GM12878 (cell line): Measurements from ENCODE around the gene LZIC. TPM values are rescaled to one million over a fixed set of nuclear protein-coding genes. Genes with fewer than 3 reads are reported as not detected.

ENCODE experiments used
- ATAC-seq: fragments of 200-7000 bp; cut with Tn5 transposase; 3 replicates; pipeline ENCODE4 v1.9.1; 2020; ENCODE audit warnings: mild to moderate bottlenecking, moderate library complexity
- BruUV-seq: library from RNA; stranded (reverse); fragments of 400-500 nt; replicated peaks from 2 replicates; lab custom pipeline; 2021; lab: Mats Ljungman, UMichigan
- CTCF ChIA-PET: fragments of 300-600 bp; sonication (Branson Sonifier 250); formaldehyde crosslinking; extraction: SDS; loops from one replicate; lab custom pipeline; 2021; ENCODE audit warnings: inconsistent platforms; lab: Yijun Ruan, JAX
- POLR2A ChIA-PET: fragments of 350-600 bp; formaldehyde crosslinking; extraction: SDS; loops from one replicate; lab custom pipeline; 2021; ENCODE audit warnings: inconsistent platforms; lab: Charles Lee
- RAD21 ChIA-PET: fragments of 300-600 bp; sonication (Branson Sonifier 250); formaldehyde crosslinking; loops from one replicate; lab custom pipeline; 2023; ENCODE audit warnings: antibody characterized with exemption; ENCODE audit not compliant: unreplicated experiment; lab: Charles Lee
- SMC1A ChIA-PET: fragments of 300-600 bp; sonication (Branson Sonifier 250); formaldehyde crosslinking; loops from one replicate; lab custom pipeline; 2023; ENCODE audit not compliant: unreplicated experiment, uncharacterized antibody; lab: Charles Lee
- DNase-seq: peaks from one replicate; pipeline ENCODE4 v3.0.0-alpha.2; 2011; ENCODE audit warnings: low read depth, low spot score
- FAIRE-seq: peaks from 3 replicates; lab custom pipeline; 2011; peaks lifted over from hg19 to GRCh38; lab: Jason Lieb, UNC
- H2AFZ ChIP-seq: 2 replicates; pipeline ENCODE4 v1.6.0; 2011; ENCODE audit warnings: low read depth, low read length, control low read depth; ENCODE audit not compliant: control insufficient read depth
- H3K27ac ChIP-seq: 2 replicates; pipeline ENCODE4 v1.5.1; 2011; ENCODE audit warnings: control low read depth; ENCODE audit not compliant: control insufficient read depth, insufficient read depth
- H3K27me3 ChIP-seq, 2 experiments: replicated peaks in 1 of 2; 2 replicates each; pipeline versions ENCODE4 v1.6.0 to v1.6.1; 2011; ENCODE audit warnings: low read length in 1 of 2; ENCODE audit not compliant: control insufficient read depth in 2 of 2, insufficient read depth in 2 of 2
- H3K36me3 ChIP-seq, 2 experiments: 2 replicates each; pipeline ENCODE4 v1.5.1; 2011; ENCODE audit warnings: low read length in 1 of 2; ENCODE audit not compliant: control insufficient read depth in 2 of 2, insufficient read depth in 2 of 2
- H3K4me1 ChIP-seq: 2 replicates; pipeline ENCODE4 v1.6.1; 2011; ENCODE audit warnings: mild to moderate bottlenecking, low read length, moderate library complexity, mixed read lengths; ENCODE audit not compliant: control insufficient read depth, insufficient read depth
- H3K4me2 ChIP-seq: 2 replicates; pipeline ENCODE4 v1.6.0; 2011; ENCODE audit warnings: control low read depth; ENCODE audit not compliant: control insufficient read depth, insufficient read depth
- H3K4me3 ChIP-seq: fragments of 200-600 bp; sonication (generic); 2 replicates; pipeline ENCODE4 v1.5.1; 2016
- H3K79me2 ChIP-seq: 2 replicates; pipeline ENCODE4 v1.6.0; 2011; ENCODE audit warnings: low read length; ENCODE audit not compliant: control insufficient read depth, insufficient read depth
- H3K9ac ChIP-seq: 2 replicates; pipeline ENCODE4 v1.8.0; 2011; ENCODE audit warnings: low read length, control low read depth, mixed read lengths; ENCODE audit not compliant: control insufficient read depth, insufficient read depth
- H3K9me3 ChIP-seq: replicated peaks from 3 replicates; pipeline ENCODE4 v1.5.1; 2011; ENCODE audit warnings: mild to moderate bottlenecking, low read length; ENCODE audit not compliant: control insufficient read depth, insufficient read depth
- H4K20me1 ChIP-seq: 2 replicates; pipeline ENCODE4 v1.6.0; 2011; ENCODE audit not compliant: control insufficient read depth, insufficient read depth
- BCLAF1 ChIP-seq: fragments of 450-650 bp; IDR thresholded peaks from 2 replicates; pipeline ENCODE4 v1.6.1; 2017; ENCODE audit warnings: antibody characterized with exemption, mild to moderate bottlenecking, moderate library complexity
- BRCA1 ChIP-seq: IDR thresholded peaks from 2 replicates; pipeline ENCODE4 v1.6.1; 2011; ENCODE audit warnings: low read depth, low read length, improper control_type of control experiment
- FOXK2 ChIP-seq: fragments of 450-650 bp; IDR thresholded peaks from 2 replicates; pipeline ENCODE4 v1.6.1; 2017; ENCODE audit warnings: mild to moderate bottlenecking, moderate library complexity
- IKZF2 ChIP-seq, 2 experiments: fragments of 450-650 bp; IDR thresholded peaks; 2 replicates each; pipeline ENCODE4 v1.6.1; 2017; ENCODE audit warnings: mild to moderate bottlenecking in 2 of 2, moderate library complexity in 2 of 2
- JUND ChIP-seq: IDR thresholded peaks from 2 replicates; pipeline ENCODE4 v1.6.1; 2012; ENCODE audit warnings: low read depth, mild to moderate bottlenecking, low read length, improper control_type of control experiment, moderate library complexity
- LARP7 ChIP-seq: fragments of 450-650 bp; IDR thresholded peaks from 2 replicates; pipeline ENCODE4 v1.6.1; 2017; ENCODE audit warnings: mild to moderate bottlenecking
- MXI1 ChIP-seq: fragments of 150-350 bp; IDR thresholded peaks from 2 replicates; pipeline ENCODE4 v1.6.1; 2011; ENCODE audit warnings: low read depth, mild to moderate bottlenecking, inconsistent platforms, low read length, improper control_type of control experiment
- NBN ChIP-seq: fragments of 450-650 bp; IDR thresholded peaks from 2 replicates; pipeline ENCODE4 v1.6.1; 2016
- NFIC ChIP-seq: IDR thresholded peaks from 2 replicates; pipeline ENCODE4 v1.6.1; 2012; ENCODE audit warnings: low read depth, mild to moderate bottlenecking, inconsistent platforms, low read length, moderate library complexity
- NFYB ChIP-seq: IDR thresholded peaks from 2 replicates; pipeline ENCODE4 v1.6.1; 2011; ENCODE audit warnings: low read depth, mild to moderate bottlenecking, low read length, improper control_type of control experiment, moderate library complexity; ENCODE audit not compliant: insufficient read depth
- NKRF ChIP-seq: fragments of 450-650 bp; conservative IDR thresholded peaks from 2 replicates; pipeline ENCODE4 v1.6.1; 2017; ENCODE audit warnings: mild to moderate bottlenecking, moderate library complexity
- NRF1 ChIP-seq: conservative IDR thresholded peaks from 2 replicates; pipeline ENCODE4 v1.6.1; 2011; ENCODE audit warnings: mild to moderate bottlenecking, low read depth, low read length, improper control_type of control experiment
- POLR2A ChIP-seq: IDR thresholded peaks from 2 replicates; pipeline ENCODE4 v1.6.1; 2011; ENCODE audit warnings: low read depth, mild to moderate bottlenecking, low read length
- REST ChIP-seq: IDR thresholded peaks from 2 replicates; pipeline ENCODE4 v1.6.1; 2012; ENCODE audit warnings: mild to moderate bottlenecking, low read depth, low read length
- TAF1 ChIP-seq: IDR thresholded peaks from 2 replicates; pipeline ENCODE4 v1.6.1; 2011; ENCODE audit warnings: mild to moderate bottlenecking, low read depth, low read length, borderline replicate concordance
- ZSCAN29 ChIP-seq: fragments of 450-650 bp; IDR thresholded peaks from 2 replicates; pipeline ENCODE4 v1.6.1; 2017; ENCODE audit warnings: mild to moderate bottlenecking, moderate library complexity
- WGBS: methylation state at CpG from one replicate; pipeline ENCODE4 v1.1.6; 2016; ENCODE audit warnings: low lambda C conversion rate; ENCODE audit not compliant: insufficient replicate concordance, insufficient coverage; ENCODE audit errors: missing lambda C conversion rate; 5-methylcytosine and 5-hydroxymethylcytosine counted together
- in situ Hi-C: fragments of 300-500 bp; cut with MboI; formaldehyde crosslinking; loops from 9 replicates; pipeline ENCODE4 v1.14.3; 2018; ENCODE audit warnings: mixed read lengths
- intact Hi-C: fragments of 100-400 bp; cut with micrococcal nuclease; formaldehyde crosslinking; loops from one replicate; pipeline ENCODE4 v1.14.2; 2022; ENCODE audit not compliant: unreplicated experiment
- polyA plus RNA-seq, 11 experiments: library from polyadenylated mRNA; depleted of rRNA in 4 of 11; unstranded in 6 of 11; stranded (reverse) in 5 of 11; fragments of >200 nt; fragmentation: Nextera tagmentation in 4 of 11; fragmentation: Illumina TruSeq in 1 of 11; extraction: Ambion mirVana in 4 of 11; extraction: Trizol in 1 of 11; gene quantifications; 1 replicate in 1 of 11; 2 replicates in 10 of 11; pipeline versions ENCODE4 v1.2.1 to v1.2.3, GENCODE V29; 2011 to 2016; ENCODE audit warnings: inconsistent platforms in 2 of 11, missing spikeins in 2 of 11, low read depth in 1 of 11
- total RNA-seq, 4 experiments: library from RNA; depleted of rRNA in 3 of 4; stranded (reverse); fragments of >200 nt in 3 of 4; fragmentation: Illumina TruSeq in 1 of 4; extraction: Trizol in 1 of 4; gene quantifications; 2 replicates each; pipeline versions ENCODE4 v1.2.1 to v1.2.3, GENCODE V29; 2013 to 2021

LZIC gene
- total and polyA plus RNA-seq, 10 of the 15 experiments (the other 5 are each of a cell fraction or from before 2014, with no cell fraction given), result 7.3 to 30.3 (median 17.1) TPM

- no peaks in the 10 kb centered on the region for H3K79me2 ChIP-seq
- H3K9ac ChIP-seq, result no peak overlapping the region
- intact Hi-C loops, result no loop called here
- SMC1A ChIA-PET, result interaction anchor here (0.6 to 3.6 kb wide), 4 partner anchors 9 to 86 kb away, joined by 3 to 23 read pairs (median 6); partner anchors contain the start of genes LZIC and NMNAT1
- H3K9me3 ChIP-seq, result no peaks in the 10 kb centered on the region
- RAD21 ChIA-PET, result interaction anchor here (2.4 kb wide), 1 partner anchor 10 kb away, joined by 27 read pairs; no protein-coding TSS in a partner anchor
- WGBS, result 99% methylated on average over 4 of the region's 4 CpGs
- BruUV-seq, result no TSS peak
- no peaks in the 10 kb centered on the region for H3K27me3 ChIP-seq
- DNase-seq (no peak), FAIRE-seq (no peak), ATAC-seq (no peak)
- peaks cover 9% of the 10 kb centered on the region for H3K4me1 ChIP-seq
- H3K4me3 ChIP-seq, result no peak overlapping the region
- no peak overlapping the region for H3K27ac ChIP-seq
- peaks cover 0 to 4% of the 10 kb centered on the region in 2 experiments; a peak in 1 of 4 replicates for H3K36me3 ChIP-seq
- no peak overlapping the region for H3K4me2 ChIP-seq
- in situ Hi-C loops, result no loop called here
- H4K20me1 ChIP-seq, result no peaks in the 10 kb centered on the region
- CTCF ChIA-PET, result interaction anchor here (2.4 kb wide), 1 partner anchor 10 kb away, joined by 43 read pairs; no protein-coding TSS in a partner anchor
- POLR2A ChIA-PET, result interaction anchor here (2.0 kb wide), 1 partner anchor 9 kb away, joined by 18 read pairs; no protein-coding TSS in a partner anchor
- H2AFZ ChIP-seq, result no peak overlapping the region; the same call in 1 of the 2 replicates
- TF ChIP-seq ZSCAN29, result no peak
- TF ChIP-seq BCLAF1, result no peak
- no peak for TF ChIP-seq TAF1
- no peak for TF ChIP-seq REST
- no peak for TF ChIP-seq BRCA1
- no peak for TF ChIP-seq JUND
- TF ChIP-seq NKRF, result no peak
- no peak for TF ChIP-seq NRF1
- TF ChIP-seq IKZF2 (IDR thresholded peaks at IDR 0.05), result no peak
- TF ChIP-seq NBN, result no peak
- TF ChIP-seq FOXK2, result no peak
- no peak for TF ChIP-seq MXI1
- no peak for TF ChIP-seq NFYB
- TF ChIP-seq LARP7, result no peak
- TF ChIP-seq POLR2A, result no peak
- TF ChIP-seq NFIC, result no peak
Observed at GRCh38 chr1:9960011-9960410, 16.8 kb upstream of the LZIC start.
